Activated T-cell treated with anti-CD3 and anti-CD28 coated beads, Interleukin-2, amount 50 U/mL, for 72 hours (primary cell): ENCODE data around the gene HTR3C. TPM values are rescaled to one million over a fixed set of nuclear protein-coding genes. Genes with fewer than 3 reads are reported as not detected.

Experiments
- ATAC-seq, 2 donors: fragments of 150-1000 bp; cut with Tn5 transposase; replicated peaks in 1 of 2; 2 replicates each; pipeline ENCODE4 v1.10.0; 2021; ENCODE audit warnings: moderate library complexity in 2 of 2, mild to moderate bottlenecking in 1 of 2
- DNase-seq, 2 donors: peaks; one replicate each; pipeline ENCODE4 v3.0.0; 2021 to 2022; ENCODE audit warnings: mixed read lengths in 1 of 2
- H3K27ac Mint-ChIP-seq: one replicate; pipeline ENCODE4 v1.8.0; 2022; ENCODE audit warnings: mild to moderate bottlenecking, moderate library complexity, mixed read lengths
- H3K27me3 Mint-ChIP-seq: one replicate; pipeline ENCODE4 v1.8.0; 2022; ENCODE audit warnings: low read depth, mixed read lengths
- H3K36me3 Mint-ChIP-seq, 2 donors: one replicate each; pipeline ENCODE4 v1.8.0; 2022; ENCODE audit warnings: mixed read lengths in 2 of 2, mild to moderate bottlenecking in 1 of 2; ENCODE audit not compliant: insufficient read depth in 2 of 2
- H3K4me1 Mint-ChIP-seq: one replicate; pipeline ENCODE4 v1.8.0; 2022; ENCODE audit warnings: low read depth, mixed read lengths
- H3K4me3 Mint-ChIP-seq, 2 donors: one replicate each; pipeline ENCODE4 v1.8.0; 2022; ENCODE audit warnings: mild to moderate bottlenecking in 2 of 2, mixed read lengths in 2 of 2, moderate library complexity in 2 of 2
- H3K9me3 Mint-ChIP-seq, 2 donors: one replicate each; pipeline ENCODE4 v1.8.0; 2022; ENCODE audit warnings: mixed read lengths in 2 of 2
- total RNA-seq, 2 donors: library from RNA; stranded (reverse); gene quantifications; one replicate each; pipeline ENCODE4 v1.2.3, GENCODE V29; 2022

Gene HTR3C
- total RNA-seq, 2 donors from 2014 or later = not detected

DNA sequence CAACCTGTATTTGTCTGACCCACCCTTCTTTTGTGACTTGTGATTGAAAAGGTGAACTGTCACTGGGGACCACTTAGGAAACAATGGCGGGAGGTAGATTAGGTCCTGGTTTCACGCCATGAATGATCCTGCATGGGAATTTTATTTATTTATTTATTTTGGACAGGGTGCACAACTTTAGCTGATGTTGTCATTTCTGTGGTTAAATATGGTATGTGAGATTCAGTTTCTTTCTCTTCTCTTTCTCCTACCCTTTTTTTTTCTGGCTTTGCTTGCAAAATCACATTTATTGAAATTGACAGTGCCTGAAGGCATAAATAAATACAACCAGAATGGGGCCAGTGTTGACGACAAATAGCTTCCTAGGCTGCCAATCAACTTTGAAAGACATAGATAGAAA lies 26.0 kb downstream of the HTR3C start:
- Mint-ChIP-seq H3K4me3 (no peak overlapping the region), H3K9me3 (no peaks in the 10 kb centered on the region), H3K27me3 (peaks cover 4% of the 10 kb centered on the region), H3K36me3 (no peaks in the 10 kb centered on the region), H3K27ac (no peak overlapping the region), H3K4me1 (no peaks in the 10 kb centered on the region)
- no peak for ATAC-seq
- DNase-seq = no peak

GRCh38 chr3:184081116-184081830 lies 28.4 kb downstream of the HTR3C start:
- DNase-seq (no peak), ATAC-seq (no peak)
- Mint-ChIP-seq H3K27ac (no peak overlapping the region), H3K4me3 (no peak overlapping the region), H3K36me3 (peaks cover 2 to 5% of the 10 kb centered on the region in 2 donors), H3K4me1 (peaks cover 7% of the 10 kb centered on the region), H3K9me3 (peaks cover 3 to 6% of the 10 kb centered on the region in 2 donors), H3K27me3 (no peaks in the 10 kb centered on the region)

DNA sequence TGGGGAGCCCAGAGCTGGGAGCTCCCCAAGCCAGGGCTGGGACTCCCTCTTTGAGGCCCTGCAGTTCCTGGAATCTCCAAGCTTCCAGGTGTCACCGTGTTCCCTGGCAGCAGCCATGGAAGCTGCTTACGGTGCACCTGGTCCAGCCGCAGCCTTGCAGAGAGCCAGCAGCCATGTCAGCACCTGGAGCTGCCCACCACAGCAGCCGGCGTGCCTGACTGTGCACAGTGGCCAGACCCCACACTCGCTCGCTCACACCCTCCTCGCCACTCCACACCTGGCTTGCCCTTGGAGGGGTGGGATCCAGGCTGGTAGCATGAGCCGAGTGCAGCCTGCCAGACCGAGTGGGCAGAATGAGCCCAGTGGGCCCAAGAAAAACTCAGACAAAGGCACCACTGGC lies 29.2 kb downstream of the HTR3C start:
- no peak overlapping the region for H3K27ac Mint-ChIP-seq
- H3K36me3 Mint-ChIP-seq = peaks cover 2 to 5% of the 10 kb centered on the region in 2 donors
- ATAC-seq (no peak), DNase-seq (no peak)
- no peak overlapping the region for H3K4me3 Mint-ChIP-seq
- H3K27me3 Mint-ChIP-seq = no peaks in the 10 kb centered on the region
- H3K4me1 Mint-ChIP-seq = peaks cover 7% of the 10 kb centered on the region
- peaks cover 3 to 6% of the 10 kb centered on the region in 2 donors for H3K9me3 Mint-ChIP-seq

DNA sequence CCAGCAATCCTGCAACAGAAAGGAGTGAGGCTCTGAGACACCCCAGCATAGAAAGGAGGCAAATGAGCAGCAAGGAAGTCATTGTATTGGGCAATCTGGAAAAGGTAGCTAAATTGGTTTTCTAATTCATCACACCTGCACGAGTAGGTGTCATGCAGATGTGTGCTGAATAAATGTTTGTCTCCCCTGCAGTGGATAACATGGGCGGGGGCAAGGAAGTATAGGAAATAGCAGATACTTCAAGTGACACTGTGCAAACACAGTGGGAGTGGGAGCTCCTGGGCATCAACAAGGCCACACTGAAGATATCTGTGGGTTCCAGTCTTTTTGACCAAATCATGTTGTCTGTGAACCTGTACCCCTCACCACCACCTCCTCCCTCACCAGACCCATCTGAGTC lies 29.6 kb downstream of the HTR3C start:
- Mint-ChIP-seq H3K27ac (no peak overlapping the region), H3K4me1 (peaks cover 7% of the 10 kb centered on the region), H3K9me3 (peaks cover 3 to 6% of the 10 kb centered on the region in 2 donors), H3K36me3 (peaks cover 2 to 5% of the 10 kb centered on the region in 2 donors), H3K4me3 (no peak overlapping the region), H3K27me3 (no peaks in the 10 kb centered on the region)
- DNase-seq (no peak), ATAC-seq (no peak)

DNA sequence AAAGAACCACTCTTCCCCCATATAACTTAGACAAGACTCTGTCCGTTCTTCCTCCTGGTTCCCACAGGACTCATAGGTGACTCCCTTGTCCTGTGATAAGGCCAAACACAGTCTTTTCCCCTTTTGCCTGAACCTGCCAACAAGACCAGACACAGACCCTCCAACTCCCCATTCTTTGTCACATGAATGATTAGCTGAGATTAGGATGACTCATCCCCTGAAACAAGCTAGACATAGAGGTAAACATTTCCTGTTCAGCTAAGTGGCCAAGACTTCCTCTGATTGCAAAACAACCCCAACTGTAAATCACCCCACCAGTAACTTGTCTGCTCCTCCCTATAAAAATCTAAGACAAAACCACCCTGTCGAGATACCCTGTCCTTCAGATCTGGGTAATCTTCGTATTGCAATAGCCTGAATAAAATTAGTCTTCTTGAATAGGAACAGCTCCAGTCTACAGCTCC lies 32.6 kb downstream of the HTR3C start:
- Mint-ChIP-seq H3K27me3 (no peaks in the 10 kb centered on the region), H3K9me3 (peaks cover 3 to 6% of the 10 kb centered on the region in 2 donors), H3K4me3 (no peak overlapping the region), H3K4me1 (peaks cover 7% of the 10 kb centered on the region), H3K27ac (no peak overlapping the region), H3K36me3 (peaks cover 2 to 5% of the 10 kb centered on the region in 2 donors)
- DNase-seq (no peak), ATAC-seq (no peak)

DNA sequence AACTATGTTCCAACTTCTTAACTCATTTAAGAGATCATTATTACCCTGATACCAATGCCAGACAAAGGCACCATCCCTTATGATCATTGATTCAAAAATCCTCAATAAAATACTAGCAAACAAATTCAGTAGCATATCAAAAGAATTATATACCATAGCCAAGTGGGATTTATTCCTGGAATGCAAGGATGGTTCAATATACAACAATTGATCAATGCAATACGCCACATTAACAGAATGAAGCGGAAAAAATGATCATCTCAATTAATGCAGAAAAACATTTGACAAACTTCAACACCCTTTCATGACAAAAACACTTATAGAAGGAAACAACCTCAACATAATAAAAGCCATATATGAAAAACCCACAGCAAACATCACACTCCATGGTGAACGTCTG lies 39.4 kb downstream of the HTR3C start:
- no peak overlapping the region for H3K27ac Mint-ChIP-seq
- DNase-seq (no peak), ATAC-seq (no peak)
- no peak overlapping the region for H3K4me3 Mint-ChIP-seq
- peaks cover 11% of the 10 kb centered on the region for H3K27me3 Mint-ChIP-seq
- peaks cover 9 to 10% of the 10 kb centered on the region in 2 donors for H3K36me3 Mint-ChIP-seq
- peaks cover 4 to 9% of the 10 kb centered on the region in 2 donors for H3K9me3 Mint-ChIP-seq
- H3K4me1 Mint-ChIP-seq = no peaks in the 10 kb centered on the region

- Mint-ChIP-seq H3K36me3 (peaks cover 6 to 8% of the 10 kb centered on the region in 2 donors), H3K9me3 (peaks cover 0 to 5% of the 10 kb centered on the region in 2 donors), H3K4me1 (no peaks in the 10 kb centered on the region), H3K27me3 (peaks cover 16% of the 10 kb centered on the region), H3K27ac (no peak within 1 kb of the TSS), H3K4me3 (no peak within 1 kb of the TSS)
- DNase-seq (no peak), ATAC-seq (no peak)
These were observed 44.0 kb downstream of the HTR3C start, which contains the start of gene HTR3E for GRCh38 chr3:184096811-184097383. Gene HTR3E, plus strand, starts transcription at chr3:184097064. Its CDS starts 466 bp downstream, at chr3:184097530.

DNA sequence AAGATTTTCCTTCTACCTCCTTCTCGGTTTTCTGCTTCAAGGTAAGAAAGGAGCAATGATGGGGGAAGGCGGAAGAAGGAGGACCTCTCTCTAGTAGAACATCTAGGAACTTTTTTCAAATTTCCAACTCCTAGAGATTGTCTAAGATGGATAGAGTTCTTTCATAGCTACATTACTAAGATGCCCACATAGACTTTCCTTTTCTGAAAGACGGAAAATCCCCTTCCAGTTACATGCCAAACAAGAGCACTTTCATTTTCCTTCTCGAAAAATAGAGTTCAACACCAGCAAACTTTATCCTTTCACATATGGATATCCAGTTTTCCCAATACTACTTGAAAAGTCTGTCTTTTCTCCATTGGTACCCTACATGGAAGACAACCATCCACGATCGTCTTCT lies 44.7 kb downstream of the HTR3C start:
- H3K27ac Mint-ChIP-seq = no peak overlapping the region
- DNase-seq (no peak), ATAC-seq (no peak)
- H3K36me3 Mint-ChIP-seq = peaks cover under 1 to 3% of the 10 kb centered on the region in 2 donors
- H3K4me1 Mint-ChIP-seq = no peaks in the 10 kb centered on the region
- H3K4me3 Mint-ChIP-seq = no peak overlapping the region
- peaks cover 0 to 3% of the 10 kb centered on the region in 2 donors for H3K9me3 Mint-ChIP-seq
- peaks cover 16% of the 10 kb centered on the region for H3K27me3 Mint-ChIP-seq

DNA sequence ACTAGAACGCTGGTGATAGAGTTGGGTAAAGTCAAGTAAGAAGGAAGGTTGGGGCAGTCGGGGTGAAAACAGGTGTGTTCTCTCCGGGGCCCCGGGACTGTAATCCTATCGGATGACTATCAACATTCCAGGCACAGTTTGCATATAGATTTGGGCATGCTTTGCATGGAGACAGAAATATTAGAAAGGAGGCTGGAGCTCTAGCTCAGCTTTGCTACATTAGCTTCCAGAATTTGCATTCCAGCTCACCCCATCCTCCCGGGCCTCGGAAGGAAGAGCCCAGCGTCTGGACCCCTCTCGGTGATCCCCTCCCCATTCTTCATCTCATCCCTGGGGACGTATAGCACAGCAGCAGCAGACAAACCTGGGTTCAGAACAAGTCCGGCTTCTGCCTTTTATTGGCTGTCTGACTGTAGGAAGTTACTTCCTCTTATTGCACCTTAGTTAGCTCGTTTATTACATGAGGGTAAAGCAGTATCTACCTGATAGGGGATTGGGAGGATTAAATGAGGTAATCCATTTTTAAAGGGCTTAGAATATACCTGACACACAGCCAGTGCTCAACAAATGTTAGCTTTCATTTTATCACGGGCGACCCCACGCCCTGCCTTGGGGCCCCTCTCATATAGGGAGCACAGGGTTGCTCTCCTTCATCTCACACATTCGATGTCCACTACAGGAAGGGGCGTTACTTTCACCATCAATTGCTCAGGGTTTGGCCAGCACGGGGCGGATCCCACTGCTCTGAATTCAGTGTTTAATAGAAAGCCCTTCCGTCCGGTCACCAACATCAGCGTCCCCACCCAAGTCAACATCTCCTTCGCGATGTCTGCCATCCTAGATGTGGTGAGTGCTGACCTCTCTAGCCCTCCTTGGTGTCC lies 47.2 kb downstream of the HTR3C start:
- H3K27ac Mint-ChIP-seq = no peak overlapping the region
- peaks cover 16% of the 10 kb centered on the region for H3K27me3 Mint-ChIP-seq
- no peaks in the 10 kb centered on the region for H3K4me1 Mint-ChIP-seq
- H3K9me3 Mint-ChIP-seq = no peaks in the 10 kb centered on the region
- no peak for ATAC-seq
- no peaks in the 10 kb centered on the region for H3K36me3 Mint-ChIP-seq
- no peak overlapping the region for H3K4me3 Mint-ChIP-seq
- no peak for DNase-seq

Other genes starting within 250 kb of the HTR3C start
- gene MAP6D1, start 227.5 kb upstream of the HTR3C start, total RNA-seq = 1 to 10 TPM in 1 of 2 donors, under 1 TPM in 1; 1.00 to 1.4 TPM
- 10 to 100 TPM; 77.3 to 92.3 TPM for gene PARL, start 168.2 kb upstream of the HTR3C start, total RNA-seq
- 10 to 100 TPM; 18.2 to 22.4 TPM for gene ABCC5, start 35.2 kb upstream of the HTR3C start, total RNA-seq
- not detected for gene HTR3D, start 21.3 kb upstream of the HTR3C start, total RNA-seq
- not detected for gene HTR3E, start 44.0 kb downstream of the HTR3C start, total RNA-seq
- gene EIF2B5, start 82.3 kb downstream of the HTR3C start, total RNA-seq = 10 to 100 TPM; 47.0 to 55.4 TPM
- 10 to 100 TPM; 42.6 to 45.9 TPM for gene DVL3, start 102.3 kb downstream of the HTR3C start, total RNA-seq
- gene AP2M1, start 121.8 kb downstream of the HTR3C start, total RNA-seq = 100 to 1,000 TPM; 178 to 194 TPM
- 10 to 100 TPM; 70.8 to 71.6 TPM for gene ABCF3, start 133.2 kb downstream of the HTR3C start, total RNA-seq
- gene VWA5B2, start 176.5 kb downstream of the HTR3C start, total RNA-seq = under 1 TPM in 1 of 2 donors, not detected in 1; 0.07 TPM
- gene ALG3, start 195.9 kb downstream of the HTR3C start, total RNA-seq = 10 to 100 TPM; 22.7 to 26.3 TPM
- 1 to 10 TPM; 3.5 to 3.6 TPM for gene EEF1AKMT4, start 196.6 kb downstream of the HTR3C start, total RNA-seq
- under 1 TPM; 0.24 to 0.35 TPM for gene CAMK2N2, start 208.5 kb downstream of the HTR3C start, total RNA-seq
- gene ECE2, start 223.0 kb downstream of the HTR3C start, total RNA-seq = not detected
- 100 to 1,000 TPM; 169 to 184 TPM for gene PSMD2, start 246.2 kb downstream of the HTR3C start, total RNA-seq